Fibroblast of skin of abdomen (primary cell): ENCODE data around the gene RAP1GDS1.
A peak's percentile ranks its signal among the peaks of the same experiment; 100 is the strongest.
"Not testable (repeated sequence)": the region's sequence is repeated elsewhere in the genome, so short reads cannot be mapped to it uniquely, and the experiment has no call there.

Experiments used
- DNase-seq: peaks from one replicate; pipeline ENCODE4 v3.0.0-alpha.2; 2013

The RAP1GDS1 gene

GRCh38 chr4:98358630-98359248, 97.6 kb downstream of the RAP1GDS1 start:
- DNase-seq, result no peak

DNA sequence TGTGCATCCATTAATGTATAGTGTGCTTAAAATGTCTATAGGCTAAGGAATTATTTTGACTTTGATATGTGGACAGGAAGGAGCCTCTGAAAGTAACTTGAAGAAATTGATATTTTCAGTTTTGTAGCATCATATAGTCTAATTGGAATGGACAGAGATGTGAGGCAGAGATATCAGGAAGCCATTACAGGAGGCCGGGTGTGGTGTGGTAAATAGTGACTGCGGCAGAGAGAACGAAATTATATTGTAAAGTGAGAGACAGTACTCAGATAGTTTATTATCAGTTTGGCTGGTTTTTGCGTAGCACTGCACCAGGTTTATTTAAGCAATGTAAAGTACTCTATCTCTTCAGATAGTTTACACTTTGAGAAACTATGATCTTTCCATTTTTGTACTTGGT, 98.5 kb downstream of the RAP1GDS1 start:
- no peak for DNase-seq

DNA sequence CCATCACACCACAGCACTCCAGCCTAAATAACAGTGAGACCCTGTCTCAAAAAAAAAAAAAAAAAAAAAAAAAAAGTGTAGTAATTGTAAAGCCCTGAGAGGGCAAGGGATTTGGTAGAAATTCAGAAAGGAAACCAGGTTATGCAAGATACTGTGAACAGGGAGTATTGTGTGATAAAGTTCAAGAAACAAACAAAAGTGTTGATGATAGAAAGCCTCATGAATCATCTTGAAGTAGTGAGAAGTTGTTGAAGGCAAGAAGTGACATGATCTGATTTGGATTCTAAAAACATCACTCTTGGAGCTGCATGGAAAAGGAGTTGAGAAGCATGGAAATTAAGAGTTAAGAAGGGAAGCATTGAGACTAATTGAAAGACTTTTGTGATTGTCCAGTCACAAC, 102.2 kb downstream of the RAP1GDS1 start:
- no peak for DNase-seq

GRCh38 chr4:98366275-98366674, 105.1 kb downstream of the RAP1GDS1 start:
- DNase-seq, result not testable (repeated sequence)

- not testable (repeated sequence) for DNase-seq
Observed at GRCh38 chr4:98368000-98368399, 106.8 kb downstream of the RAP1GDS1 start.

GRCh38 chr4:98369322-98369721, 108.1 kb downstream of the RAP1GDS1 start:
- DNase-seq, result no peak

GRCh38 chr4:98374643-98375042, 113.5 kb downstream of the RAP1GDS1 start:
- peak; percentile 4 for DNase-seq

- DNase-seq, result peak; percentile 36
Observed at GRCh38 chr4:98377559-98377958, 116.4 kb downstream of the RAP1GDS1 start.

- no peak for DNase-seq
Observed at GRCh38 chr4:98381306-98381705, 120.1 kb downstream of the RAP1GDS1 start.

DNA sequence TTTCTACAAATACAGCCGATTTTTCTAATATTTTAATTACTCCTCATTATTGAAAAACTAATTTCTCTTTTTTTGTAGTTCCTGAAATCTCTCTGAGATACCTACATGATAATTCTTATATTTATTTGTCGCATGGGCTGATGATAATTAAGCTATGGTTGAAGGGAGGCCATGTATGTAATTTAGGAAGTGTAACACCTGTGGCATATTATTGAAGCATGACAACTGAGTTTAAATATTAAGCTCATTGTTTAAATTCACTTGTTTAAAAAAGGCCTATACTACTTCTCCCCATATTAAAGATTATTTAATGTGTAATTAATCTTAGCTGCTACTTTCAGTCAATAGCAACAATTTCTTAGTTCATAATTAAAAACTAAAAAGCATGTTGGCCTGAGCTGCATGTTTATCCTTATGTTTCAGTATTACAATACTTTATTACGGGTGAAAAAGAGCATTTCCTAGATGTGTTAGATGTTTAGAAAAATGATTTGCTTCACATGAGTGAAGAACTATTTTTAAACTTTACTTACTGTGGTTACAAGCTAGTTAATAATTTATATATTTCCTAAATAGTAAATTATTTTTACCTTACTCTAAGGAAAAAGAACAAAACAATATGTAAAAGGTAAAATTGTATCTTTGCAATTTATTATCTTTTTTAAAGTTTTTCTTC, 122.4 kb downstream of the RAP1GDS1 start:
- no peak for DNase-seq

GRCh38 chr4:98385831-98386230, 124.6 kb downstream of the RAP1GDS1 start:
- no peak for DNase-seq

GRCh38 chr4:98387345-98388026, 126.3 kb downstream of the RAP1GDS1 start:
- DNase-seq, result no peak

DNA sequence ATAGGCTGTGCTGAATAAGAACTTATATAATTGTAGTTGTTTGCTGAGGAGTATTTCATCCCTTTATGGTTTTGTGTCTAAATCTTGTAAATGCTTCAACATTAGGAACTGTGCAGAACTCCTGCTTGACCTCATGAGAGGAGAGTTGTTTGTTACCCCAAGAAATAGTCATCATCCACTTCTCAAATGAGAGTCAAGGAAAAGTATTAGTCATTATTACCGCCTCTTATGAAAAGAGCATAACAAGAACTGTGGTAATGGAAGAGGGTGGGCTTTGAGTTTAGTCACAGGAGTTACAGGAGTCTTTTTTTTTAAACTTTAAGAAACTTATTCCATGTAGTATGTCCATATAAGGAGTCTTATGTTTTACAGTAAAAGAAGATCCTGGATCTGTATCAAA, 132.9 kb downstream of the RAP1GDS1 start:
- peak; percentile 1 for DNase-seq

- DNase-seq, result no peak
Observed at GRCh38 chr4:98399915-98400314, 138.7 kb downstream of the RAP1GDS1 start.

- DNase-seq, result no peak
Observed at GRCh38 chr4:98406819-98407218, 145.6 kb downstream of the RAP1GDS1 start.

DNA sequence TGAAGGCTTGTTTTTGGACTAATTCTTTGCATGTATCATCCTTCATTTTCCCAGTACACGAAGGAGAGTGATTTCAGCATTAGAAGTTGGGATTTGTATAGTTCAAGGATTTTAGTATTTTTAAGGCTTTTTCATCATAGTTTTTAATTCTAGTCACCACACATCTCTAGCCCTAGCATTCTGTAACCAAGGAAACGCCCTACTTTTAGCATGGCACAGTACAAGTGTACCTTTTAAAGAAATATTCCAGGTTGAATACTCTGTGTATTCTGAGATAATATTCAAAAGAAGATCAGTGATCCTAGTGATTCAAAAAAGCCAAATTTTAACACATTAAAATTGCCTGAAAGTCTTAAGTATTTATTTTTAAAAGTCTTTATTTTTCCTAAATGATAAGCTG, 150.5 kb downstream of the RAP1GDS1 start:
- no peak for DNase-seq

- DNase-seq, result no peak
Observed at GRCh38 chr4:98416844-98417243, 155.7 kb downstream of the RAP1GDS1 start.

DNA sequence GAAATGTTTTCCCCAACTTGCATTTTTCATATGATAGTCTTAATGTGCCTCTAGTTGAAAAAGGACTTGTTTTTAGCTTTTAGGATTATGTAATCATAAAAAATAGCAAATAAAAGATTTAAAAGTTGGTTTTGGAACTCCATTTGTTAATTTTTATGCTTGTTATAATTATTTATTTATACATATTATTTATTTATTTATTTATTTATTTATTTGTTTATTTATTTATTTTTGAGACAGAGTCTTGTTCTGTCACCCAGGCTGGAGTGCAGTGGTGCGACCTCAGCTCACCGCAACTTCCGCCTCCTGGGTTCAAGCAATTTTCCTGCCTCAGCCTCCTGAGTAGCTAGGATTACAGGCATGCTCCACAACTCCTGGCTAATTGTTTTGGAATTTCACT, 159.0 kb downstream of the RAP1GDS1 start:
- not testable (repeated sequence) for DNase-seq

GRCh38 chr4:98421111-98421510, 159.9 kb downstream of the RAP1GDS1 start:
- peak; percentile 85 for DNase-seq

GRCh38 chr4:98423009-98423408, 161.8 kb downstream of the RAP1GDS1 start:
- no peak for DNase-seq

- DNase-seq, result peak; percentile 83
Observed at GRCh38 chr4:98430708-98431403, 169.7 kb downstream of the RAP1GDS1 start.

DNA sequence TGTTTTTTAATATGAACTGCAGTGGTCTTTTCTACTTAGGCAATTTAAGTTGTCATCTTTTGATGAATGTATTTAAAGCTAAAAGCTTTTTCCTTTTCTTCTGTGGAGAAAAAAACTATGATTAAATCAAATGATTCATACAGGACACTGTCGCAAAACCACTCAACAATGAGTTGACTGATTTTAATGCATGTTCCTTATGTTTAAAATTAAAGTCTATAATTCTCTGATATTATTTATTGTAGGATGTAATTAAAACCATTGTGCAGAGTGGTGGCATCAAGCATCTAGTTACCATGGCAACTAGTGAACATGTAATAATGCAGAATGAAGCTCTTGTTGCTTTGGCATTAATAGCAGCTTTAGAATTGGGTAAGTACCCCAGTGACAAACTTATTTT, 172.5 kb downstream of the RAP1GDS1 start:
- no peak for DNase-seq

- no peak for DNase-seq
Observed at GRCh38 chr4:98434816-98435215, 173.6 kb downstream of the RAP1GDS1 start.
